Muscle of leg (tissue), 11 donors: ENCODE measurements around the gene VAMP5. TPM values are rescaled to one million over a fixed set of nuclear protein-coding genes. Genes with fewer than 3 reads are reported as not detected.
A peak's percentile ranks its signal among the peaks of the same experiment; 100 is the strongest.

Experiments
- DNase-seq: peaks from one replicate; pipeline ENCODE4 v3.0.0; 2013
- H3K27ac ChIP-seq: one replicate; pipeline ENCODE4 v1.5.1; 2013; ENCODE audit warnings: mild to moderate bottlenecking, low read length, control low read depth
- H3K27me3 ChIP-seq: one replicate; pipeline ENCODE4 v1.6.1; 2013; ENCODE audit warnings: low read length; ENCODE audit not compliant: control insufficient read depth, insufficient read depth
- H3K36me3 ChIP-seq: one replicate; pipeline ENCODE4 v1.6.1; 2013; ENCODE audit warnings: low read length; ENCODE audit not compliant: control insufficient read depth, insufficient read depth
- H3K4me1 ChIP-seq: one replicate; pipeline ENCODE4 v1.6.1; 2013; ENCODE audit warnings: low read length; ENCODE audit not compliant: control insufficient read depth, insufficient read depth
- H3K4me3 ChIP-seq: one replicate; pipeline ENCODE4 v1.5.1; 2013; ENCODE audit warnings: low read length, control low read depth
- H3K9me3 ChIP-seq: replicated peaks from 2 replicates; pipeline ENCODE4 v1.6.1; 2013; ENCODE audit warnings: low read depth, low read length; ENCODE audit not compliant: control insufficient read depth
- WGBS: methylation state at CpG from one replicate; pipeline ENCODE4 v1.1.5; 2013; ENCODE audit warnings: missing lambda C conversion rate; ENCODE audit not compliant: insufficient coverage; 5-methylcytosine and 5-hydroxymethylcytosine counted together
- polyA plus RNA-seq, 8 donors: library from polyadenylated mRNA; unstranded; fragments of 120-200 nt; gene quantifications; one replicate each; pipeline versions ENCODE4 v1.2.1 to v1.2.3, GENCODE V29; 2013; ENCODE audit warnings: inconsistent platforms in 1 of 8, low replicate concordance in 1 of 8; ENCODE audit not compliant: insufficient read length in 8 of 8, insufficient read depth in 1 of 8
- total RNA-seq: library from RNA; stranded (reverse); fragments of 120-200 nt; gene quantifications from one replicate; pipeline ENCODE4 v1.2.4, GENCODE V29; 2013

Gene VAMP5
- total and polyA plus RNA-seq, 9 donors = 18.0 to 56.2 (median 40.1) TPM

GRCh38 chr2:85582492-85582891, 1.7 kb upstream of the VAMP5 start:
- Histone ChIP-seq H3K4me1 (peaks cover 51% of the 10 kb centered on the region), H3K9me3 (no peaks in the 10 kb centered on the region), H3K36me3 (no peaks in the 10 kb centered on the region), H3K4me3 (no peak overlapping the region), H3K27ac (no peak overlapping the region), H3K27me3 (peaks cover 1% of the 10 kb centered on the region)
- WGBS = no CpG with 5 or more reads among the region's 1 CpG
- DNase-seq = no peak

GRCh38 chr2:85583667-85584353, 421 bp upstream of the VAMP5 start:
- H3K9me3 ChIP-seq = no peaks in the 10 kb centered on the region
- WGBS = 13% methylated on average over 12 of the region's 16 CpGs
- H3K4me1 ChIP-seq = peaks cover 47% of the 10 kb centered on the region
- peak overlapping the region; percentile 51 for H3K4me3 ChIP-seq
- H3K36me3 ChIP-seq = no peaks in the 10 kb centered on the region
- no peak for DNase-seq
- no peaks in the 10 kb centered on the region for H3K27me3 ChIP-seq
- peak overlapping the region; percentile 60 for H3K27ac ChIP-seq

GRCh38 chr2:85584857-85585780, 888 bp downstream of the VAMP5 start:
- H3K36me3 ChIP-seq = no peaks in the 10 kb centered on the region
- peak; percentile 54 for DNase-seq
- 55% methylated on average over 4 of the region's 9 CpGs for WGBS
- peaks cover 43% of the 10 kb centered on the region for H3K4me1 ChIP-seq
- no peaks in the 10 kb centered on the region for H3K9me3 ChIP-seq
- H3K27ac ChIP-seq = peak overlapping the region; percentile 90
- H3K4me3 ChIP-seq = peak overlapping the region; percentile 51
- H3K27me3 ChIP-seq = no peaks in the 10 kb centered on the region

GRCh38 chr2:85585781-85586105, 1.5 kb downstream of the VAMP5 start:
- peaks cover 44% of the 10 kb centered on the region for H3K4me1 ChIP-seq
- H3K27ac ChIP-seq = peak overlapping the region; percentile 90
- H3K9me3 ChIP-seq = no peaks in the 10 kb centered on the region
- no peaks in the 10 kb centered on the region for H3K27me3 ChIP-seq
- DNase-seq = no peak
- no peak overlapping the region for H3K4me3 ChIP-seq
- 86% methylated on average over 1 of the region's 1 CpG for WGBS
- no peaks in the 10 kb centered on the region for H3K36me3 ChIP-seq

- H3K4me3 ChIP-seq = no peak overlapping the region
- H3K4me1 ChIP-seq = peaks cover 56% of the 10 kb centered on the region
- peaks cover 4% of the 10 kb centered on the region for H3K36me3 ChIP-seq
- WGBS = 43% methylated on average over 3 of the region's 4 CpGs
- no peaks in the 10 kb centered on the region for H3K9me3 ChIP-seq
- H3K27ac ChIP-seq = no peak overlapping the region
- no peaks in the 10 kb centered on the region for H3K27me3 ChIP-seq
- DNase-seq = no peak
These were observed 4.0 kb downstream of the VAMP5 start for GRCh38 chr2:85588236-85588635.

- Histone ChIP-seq H3K4me3 (no peak overlapping the region), H3K4me1 (peaks cover 56% of the 10 kb centered on the region), H3K27me3 (no peaks in the 10 kb centered on the region), H3K27ac (no peak overlapping the region), H3K36me3 (peaks cover 4% of the 10 kb centered on the region), H3K9me3 (no peaks in the 10 kb centered on the region)
- no peak for DNase-seq
- WGBS = 78% methylated on average over 3 of the region's 4 CpGs
These were observed 4.4 kb downstream of the VAMP5 start for GRCh38 chr2:85588645-85589044.

GRCh38 chr2:85589181-85589580, 5.0 kb downstream of the VAMP5 start:
- H3K27me3 ChIP-seq = no peaks in the 10 kb centered on the region
- peak; percentile 47 for DNase-seq
- peaks cover 55% of the 10 kb centered on the region for H3K4me1 ChIP-seq
- peak overlapping the region; percentile 62 for H3K27ac ChIP-seq
- WGBS = 71% methylated on average over 1 of the region's 4 CpGs
- no peaks in the 10 kb centered on the region for H3K9me3 ChIP-seq
- H3K36me3 ChIP-seq = peaks cover 4% of the 10 kb centered on the region
- no peak overlapping the region for H3K4me3 ChIP-seq

- Histone ChIP-seq H3K27me3 (no peaks in the 10 kb centered on the region), H3K4me1 (peaks cover 56% of the 10 kb centered on the region), H3K4me3 (no peak overlapping the region), H3K9me3 (no peaks in the 10 kb centered on the region), H3K36me3 (peaks cover 4% of the 10 kb centered on the region), H3K27ac (peak overlapping the region; percentile 74)
- 70% methylated on average over 4 of the region's 7 CpGs for WGBS
- DNase-seq = peak; percentile 54
These were observed 6.0 kb downstream of the VAMP5 start for GRCh38 chr2:85589982-85590791.

- Histone ChIP-seq H3K9me3 (no peaks in the 10 kb centered on the region), H3K36me3 (peaks cover 4% of the 10 kb centered on the region), H3K27me3 (no peaks in the 10 kb centered on the region), H3K4me3 (no peak overlapping the region), H3K4me1 (peaks cover 48% of the 10 kb centered on the region), H3K27ac (peak overlapping the region; percentile 74)
- 73% methylated on average over 2 of the region's 2 CpGs for WGBS
- no peak for DNase-seq
These were observed 6.7 kb downstream of the VAMP5 start for GRCh38 chr2:85590950-85591349.

GRCh38 chr2:85591563-85591962, 7.3 kb downstream of the VAMP5 start:
- Histone ChIP-seq H3K27ac (peak overlapping the region; percentile 29), H3K27me3 (no peaks in the 10 kb centered on the region), H3K36me3 (peaks cover 4% of the 10 kb centered on the region), H3K4me3 (no peak overlapping the region), H3K9me3 (no peaks in the 10 kb centered on the region), H3K4me1 (peaks cover 46% of the 10 kb centered on the region)
- no peak for DNase-seq
- 76% methylated on average over 10 of the region's 12 CpGs for WGBS
